Heart left ventricle (tissue), 16 donors: ENCODE data around the gene GMPPA. TPM values are rescaled to one million over a fixed set of nuclear protein-coding genes. Genes with fewer than 3 reads are reported as not detected.

Experiments used
- ATAC-seq, 4 donors: fragments of 200-7000 bp; cut with Tn5 transposase; one replicate each; pipeline ENCODE4 v1.9.1; 2020 to 2022; ENCODE audit warnings: moderate library complexity in 4 of 4, mild to moderate bottlenecking in 3 of 4, moderate number of reproducible peaks in 1 of 4
- DNase-seq, 5 donors: peaks; one replicate each; pipeline ENCODE4 v3.0.0-alpha.2; 2020
- H3K27ac ChIP-seq, 12 donors: fragments of 200-600 bp; sonication (generic) in 4 of 12; one replicate each; pipeline versions ENCODE4 v1.5.0 to v1.8.0; 2016 to 2022; ENCODE audit warnings: mild to moderate bottlenecking in 2 of 12
- H3K27me3 ChIP-seq, 9 donors: fragments of 200-600 bp; sonication (generic) in 2 of 9; one replicate each; pipeline versions ENCODE4 v1.5.1 to v1.8.0; 2016 to 2022; ENCODE audit warnings: mild to moderate bottlenecking in 3 of 9
- H3K36me3 ChIP-seq, 9 donors: fragments of 200-600 bp; sonication (generic) in 2 of 9; one replicate each; pipeline versions ENCODE4 v1.5.0 to v1.8.0; 2018 to 2022; ENCODE audit warnings: mild to moderate bottlenecking in 2 of 9
- H3K4me1 ChIP-seq, 12 donors: fragments of 200-600 bp; sonication (generic) in 4 of 12; one replicate each; pipeline versions ENCODE4 v1.5.0 to v1.8.0; 2016 to 2022; ENCODE audit warnings: mild to moderate bottlenecking in 3 of 12
- H3K4me3 ChIP-seq, 12 donors: fragments of 200-600 bp; sonication (generic) in 4 of 12; one replicate each; pipeline versions ENCODE4 v1.5.0 to v1.8.0; 2017 to 2022; ENCODE audit warnings: mild to moderate bottlenecking in 9 of 12, moderate library complexity in 4 of 12
- H3K9me3 ChIP-seq, 12 donors: fragments of 200-600 bp; sonication (generic) in 4 of 12; one replicate each; pipeline versions ENCODE4 v1.5.0 to v1.8.0; 2016 to 2022; ENCODE audit warnings: mild to moderate bottlenecking in 1 of 12
- POLR2A ChIP-seq, 2 donors: fragments of 450-650 bp; IDR thresholded peaks; one replicate each; pipeline ENCODE4 v1.6.1; 2017; ENCODE audit warnings: antibody characterized with exemption in 2 of 2, mild to moderate bottlenecking in 2 of 2, moderate library complexity in 2 of 2
- WGBS, 4 donors: extraction: QIAGEN DNeasy Blood & Tissue Kit in 2 of 4; methylation state at CpG; one replicate each; pipeline versions ENCODE4 v1.1.5 to v1.1.7; 2013 to 2018; 5-methylcytosine and 5-hydroxymethylcytosine counted together
- intact Hi-C, 10 donors: fragments of 100-400 bp; cut with DNase I; formaldehyde crosslinking; loops; one replicate each; pipeline versions ENCODE4 v1.11.1 to v1.14.2; 2022
- polyA plus RNA-seq, 2 donors: library from polyadenylated mRNA; stranded (reverse); fragments of 200-250 nt; gene quantifications; one replicate each; pipeline ENCODE4 v1.2.3, GENCODE V29; 2013
- total RNA-seq, 9 donors: library from RNA; depleted of rRNA in 2 of 9; stranded (reverse); fragments of >200 nt in 2 of 9; fragmentation: NEBNext Ultra II Directional in 3 of 9; extraction: Animal tissue kit (Norgen Biotek cat#: 25700) in 3 of 9; gene quantifications; one replicate each; pipeline versions ENCODE4 v1.1.0 to v1.2.4, GENCODE V29; 2016 to 2023
- TF ChIP-seq, protein P1 (sequence below), 12 donors: fragments of 200-600 bp; sonication (generic) in 4 of 12; IDR thresholded peaks; one replicate each; pipeline versions ENCODE4 v1.5.0 to v1.8.0; 2018 to 2022; ENCODE audit warnings: antibody characterized with exemption in 12 of 12, mild to moderate bottlenecking in 5 of 12
- donor health status: ischemic (EF 13 %, LVEDD 7.1; RV severe dilation, severe dysfunction).
- donor health status: healthy with polysubstance abuse.
- donor health status: DM: no; HTN: yes; CAD: no.
- donor health status: DM: no; HTN: no; CAD: no.
- donor health status: ischemic (EF 25% LVEDD 6.9; RV normal size, moderate dysfunction).
- donor health status: ischemic (EF 25% LVEDD 5.7; RV mildly dilated, moderate dysfunction).
- donor health status: healthy.
- donor health status: DM: yes; HTN: yes; CAD: no.
- donor health status: ischemic (EF 35%, LVEDD 5.7; RV mildly dilated, moderate dysfunction).
- donor health status: nonischemic (EF 11% LVEDD 7.7; RV severe dilation, severe dysfunction).
- donor health status: DM: yes; HTN: yes; CAD: no.
- donor health status: PGD.
- donor health status: ischemic (EF 29% LVEDD 5.4; RV normal size, mild dysfunction).
- donor health status: nonischemic (EF 23%, LVEDD 6.1; RV moderate dilation, normal function).

Gene GMPPA
- total and polyA plus RNA-seq, 11 donors: 15.8 to 35.5 (median 20.1) TPM

DNA sequence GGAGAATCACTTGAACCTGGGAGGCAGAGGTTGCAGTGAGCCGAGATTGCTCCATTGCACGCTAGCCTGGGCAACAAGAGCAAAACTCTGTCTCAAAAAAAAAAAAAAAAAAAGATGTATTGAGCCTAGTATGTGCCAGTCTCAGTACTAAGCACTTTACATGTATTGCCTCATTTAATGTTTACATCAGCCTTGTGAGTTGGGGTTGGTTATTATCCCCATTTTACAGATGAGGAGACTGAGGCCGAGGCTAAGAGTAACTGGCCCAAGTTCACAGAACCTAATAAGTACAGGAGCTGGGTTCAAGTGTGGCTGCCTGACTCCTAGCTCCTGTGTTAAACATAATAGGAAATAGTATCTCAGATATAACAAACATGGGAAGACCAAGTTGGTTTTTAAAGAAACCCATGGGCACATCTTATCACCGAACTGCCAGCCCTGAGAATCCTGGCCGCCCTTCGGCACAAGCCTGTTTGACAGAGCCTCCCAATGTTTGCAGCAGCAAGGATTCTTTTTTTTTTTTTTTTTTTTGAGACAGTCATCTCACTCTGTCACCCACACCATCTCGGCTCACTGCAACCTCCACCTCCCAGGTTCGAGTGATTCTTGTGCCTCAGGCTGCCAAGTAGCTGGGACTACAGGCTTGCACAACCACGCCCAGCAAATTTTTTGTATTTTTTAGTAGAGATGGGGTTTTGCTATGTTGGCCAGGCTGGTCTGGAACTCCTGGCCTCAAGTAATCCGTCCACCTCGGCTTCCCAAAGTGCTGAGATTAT lies 24.2 kb upstream of the GMPPA start:
- Histone ChIP-seq H3K27me3 (no peaks in the 10 kb centered on the region), H3K36me3 (peaks cover 0 to 30% (median 4%) of the 10 kb centered on the region in 9 donors), H3K4me3 (no peak overlapping the region), H3K9me3 (no peaks in the 10 kb centered on the region), H3K4me1 (peaks cover 0 to 46% (median 7%) of the 10 kb centered on the region in 12 donors), H3K27ac (peak overlapping the region in 8 of 12 donors; percentile 6 to 72 (median 56))
- intact Hi-C loops: loop anchor here in 8 of 10 donors (2.0 to 10.0 kb wide), 5 partner anchors 44 to 72 kb away; no protein-coding TSS in a partner anchor
- DNase-seq: no peak
- TF ChIP-seq, protein P1, sequence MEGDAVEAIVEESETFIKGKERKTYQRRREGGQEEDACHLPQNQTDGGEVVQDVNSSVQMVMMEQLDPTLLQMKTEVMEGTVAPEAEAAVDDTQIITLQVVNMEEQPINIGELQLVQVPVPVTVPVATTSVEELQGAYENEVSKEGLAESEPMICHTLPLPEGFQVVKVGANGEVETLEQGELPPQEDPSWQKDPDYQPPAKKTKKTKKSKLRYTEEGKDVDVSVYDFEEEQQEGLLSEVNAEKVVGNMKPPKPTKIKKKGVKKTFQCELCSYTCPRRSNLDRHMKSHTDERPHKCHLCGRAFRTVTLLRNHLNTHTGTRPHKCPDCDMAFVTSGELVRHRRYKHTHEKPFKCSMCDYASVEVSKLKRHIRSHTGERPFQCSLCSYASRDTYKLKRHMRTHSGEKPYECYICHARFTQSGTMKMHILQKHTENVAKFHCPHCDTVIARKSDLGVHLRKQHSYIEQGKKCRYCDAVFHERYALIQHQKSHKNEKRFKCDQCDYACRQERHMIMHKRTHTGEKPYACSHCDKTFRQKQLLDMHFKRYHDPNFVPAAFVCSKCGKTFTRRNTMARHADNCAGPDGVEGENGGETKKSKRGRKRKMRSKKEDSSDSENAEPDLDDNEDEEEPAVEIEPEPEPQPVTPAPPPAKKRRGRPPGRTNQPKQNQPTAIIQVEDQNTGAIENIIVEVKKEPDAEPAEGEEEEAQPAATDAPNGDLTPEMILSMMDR (IDR thresholded peaks at IDR 0.05): no peak
- ATAC-seq: no peak
- 61 to 74% (median 63%) methylated on average over 11 of the region's 11 CpGs for WGBS, 4 donors

DNA sequence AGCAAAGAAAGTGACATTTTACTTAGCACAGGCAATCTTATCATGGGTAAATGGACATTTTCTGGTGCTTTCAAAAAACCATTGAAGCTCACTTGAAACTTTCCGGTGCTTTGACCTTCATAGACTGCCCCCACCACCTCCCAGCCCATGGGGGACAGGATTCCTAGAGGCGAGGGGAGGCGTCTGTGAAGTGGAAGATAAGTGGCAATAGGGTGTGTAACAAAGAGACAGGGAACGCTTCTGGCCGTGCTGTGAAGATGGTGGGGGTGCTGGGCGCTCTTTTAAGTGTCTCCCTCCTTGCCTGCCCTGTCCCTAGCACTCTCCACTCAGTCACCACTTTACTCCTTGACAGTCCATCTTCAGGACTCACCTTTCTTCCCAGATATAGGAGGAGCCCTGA lies 23.4 kb upstream of the GMPPA start:
- Histone ChIP-seq H3K9me3 (no peaks in the 10 kb centered on the region), H3K27ac (peak overlapping the region in 8 of 12 donors; percentile 6 to 72 (median 56)), H3K4me1 (peaks cover 0 to 38% (median 3%) of the 10 kb centered on the region in 12 donors), H3K4me3 (no peak overlapping the region), H3K36me3 (peaks cover 0 to 36% (median 4%) of the 10 kb centered on the region in 9 donors), H3K27me3 (no peaks in the 10 kb centered on the region)
- no peak for TF ChIP-seq POLR2A (IDR thresholded peaks at IDR 0.05)
- TF ChIP-seq, protein P1 (IDR thresholded peaks at IDR 0.05): no peak
- intact Hi-C loops: loop anchor here in 8 of 10 donors (2.0 to 10.0 kb wide), 5 partner anchors 44 to 73 kb away; no protein-coding TSS in a partner anchor
- DNase-seq (no peak), ATAC-seq (peak in 1 of 4 donors; percentile 29)
- 30 to 36% (median 32%) methylated on average over 6 of the region's 6 CpGs for WGBS, 4 donors

DNA sequence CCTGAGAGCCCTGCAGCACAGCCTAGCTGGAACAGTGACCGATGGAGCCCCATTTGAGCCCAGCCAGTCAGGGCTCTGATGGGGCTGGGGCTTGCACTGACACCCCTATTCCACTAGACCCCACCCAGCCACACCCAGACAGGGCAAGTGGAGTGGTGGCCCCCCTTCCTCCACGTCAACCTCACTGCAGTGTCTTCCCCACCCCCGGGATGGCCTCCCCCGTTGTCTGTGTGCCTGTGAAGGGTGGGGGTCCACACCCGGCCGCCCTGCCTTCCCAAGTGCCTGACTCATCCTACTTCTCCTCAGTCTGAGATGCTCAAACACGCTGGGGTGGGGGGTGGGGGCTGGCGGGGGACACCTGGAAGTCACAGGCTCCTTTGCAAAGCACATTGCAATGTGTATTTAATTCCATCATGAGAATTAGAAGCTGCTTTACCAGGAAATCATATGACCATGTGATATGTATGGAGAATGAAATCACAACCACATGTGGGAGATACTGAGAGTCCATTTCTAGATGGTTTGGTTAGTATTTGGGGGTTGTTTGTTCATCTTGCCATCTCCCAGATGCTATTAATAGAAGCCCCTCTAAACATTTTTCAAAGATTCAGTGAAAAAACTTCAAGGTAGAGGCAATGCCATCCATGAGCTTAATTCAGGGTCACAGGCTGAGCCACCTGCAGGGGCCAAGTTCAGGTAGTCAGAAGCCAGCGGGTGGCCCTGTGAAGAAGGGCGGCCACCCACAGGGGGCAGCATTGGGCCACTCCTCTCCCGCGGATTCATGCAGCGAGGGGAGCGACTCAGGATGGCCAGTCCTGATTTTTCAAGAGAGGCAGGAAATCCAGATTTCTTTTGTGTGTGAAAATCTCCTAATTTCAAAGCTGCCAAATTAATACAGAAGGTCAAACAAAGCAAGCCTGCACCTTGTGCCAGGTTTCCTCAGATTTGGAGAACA lies 22.7 kb upstream of the GMPPA start:
- intact Hi-C loops: loop anchor here (1.0 to 10.0 kb wide), 8 partner anchors 45 to 74 kb away; no protein-coding TSS in a partner anchor
- ATAC-seq (peak in 3 of 4 donors; percentile 31 to 67 (median 60)), DNase-seq (peak in 4 of 5 donors; percentile 67 to 79 (median 68))
- Histone ChIP-seq H3K4me1 (peaks cover 0 to 31% (median 0%) of the 10 kb centered on the region in 12 donors), H3K27ac (peak overlapping the region in 7 of 12 donors; percentile 25 to 72 (median 63)), H3K9me3 (no peaks in the 10 kb centered on the region), H3K36me3 (peaks cover 0 to 43% (median 4%) of the 10 kb centered on the region in 9 donors), H3K4me3 (no peak overlapping the region), H3K27me3 (no peaks in the 10 kb centered on the region)
- WGBS, 4 donors: 24 to 34% (median 31%) methylated on average over 13 to 14 of the region's 14 CpGs
- TF ChIP-seq, protein P1 (IDR thresholded peaks at IDR 0.05): peak; percentile 79 to 90 (median 86)
- TF ChIP-seq POLR2A (IDR thresholded peaks at IDR 0.05): no peak
